ENCODE measurements around the gene ANLN. TPM values are rescaled to one million over a fixed set of nuclear protein-coding genes. Genes with fewer than 3 reads are reported as not detected.
A peak's percentile ranks its signal among the peaks of the same experiment; 100 is the strongest.

ANLN gene
- total RNA-seq, 1 experiment from 2014 or later: 50.2 TPM

GRCh38 chr7:36409180-36409579 is 19.5 kb downstream of the ANLN start:
- DNase-seq (ENCODE audit: low spot score): no peak

DNA sequence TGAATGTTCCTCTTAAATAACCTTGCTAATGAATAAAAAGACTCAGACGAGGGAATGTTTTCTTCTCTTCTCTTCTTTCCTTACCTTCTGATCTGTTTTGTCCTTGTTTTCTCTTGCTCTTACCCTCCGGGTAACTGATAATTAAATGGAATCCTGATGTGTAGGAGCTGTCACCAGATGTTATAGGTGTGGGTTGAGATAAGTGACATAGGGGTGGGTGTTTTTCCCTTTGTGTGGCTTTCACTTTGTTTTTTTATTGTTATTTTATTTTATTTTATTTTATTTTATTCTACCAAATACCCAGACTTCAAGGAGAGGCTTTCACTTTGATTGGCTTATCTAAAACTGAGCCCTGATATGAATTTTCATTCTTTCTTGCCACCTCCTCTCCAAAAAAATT is 25.5 kb downstream of the ANLN start:
- no peak for DNase-seq (ENCODE audit: low spot score)

- DNase-seq (ENCODE audit: low spot score): no peak
These were observed 26.6 kb downstream of the ANLN start for GRCh38 chr7:36416251-36416650.

DNA sequence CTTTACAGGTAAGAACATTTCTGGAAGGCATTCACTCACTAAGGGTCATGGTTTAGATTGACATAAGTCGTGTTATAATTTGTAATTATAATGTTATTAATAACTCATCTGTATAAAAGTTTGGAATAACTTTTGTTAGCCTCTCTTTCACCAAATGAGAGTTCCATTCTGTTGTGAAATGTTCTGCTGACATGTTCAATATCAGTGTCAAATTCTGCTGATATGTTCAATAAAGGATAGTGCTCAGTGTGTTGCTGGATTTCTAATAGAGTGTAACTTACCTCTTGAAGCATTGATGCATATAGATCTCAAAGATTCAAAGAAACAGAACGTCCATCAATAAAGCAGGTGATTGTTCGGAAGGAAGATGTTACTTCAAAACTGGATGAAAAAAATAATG is 30.6 kb downstream of the ANLN start:
- no peak for DNase-seq (ENCODE audit: low spot score)

DNA sequence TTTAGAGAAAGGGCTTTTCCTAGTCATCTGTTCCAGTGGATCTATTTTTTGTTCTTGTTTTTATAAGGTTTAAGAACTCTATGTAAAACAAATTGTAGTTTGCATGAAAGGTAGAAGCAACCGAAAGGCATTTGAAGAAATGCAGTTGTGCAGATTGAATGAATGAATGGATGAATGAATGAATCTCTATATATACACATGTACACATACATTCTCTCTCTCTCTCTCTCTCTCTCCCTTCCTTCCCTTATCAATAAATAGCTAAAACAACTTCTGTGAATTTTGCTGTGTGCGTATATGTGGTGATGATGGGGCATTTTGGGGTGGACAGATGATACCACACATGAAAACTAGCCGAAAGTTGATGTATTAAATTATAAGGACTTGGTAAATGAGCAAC is 32.4 kb downstream of the ANLN start:
- DNase-seq (ENCODE audit: low spot score): no peak

DNA sequence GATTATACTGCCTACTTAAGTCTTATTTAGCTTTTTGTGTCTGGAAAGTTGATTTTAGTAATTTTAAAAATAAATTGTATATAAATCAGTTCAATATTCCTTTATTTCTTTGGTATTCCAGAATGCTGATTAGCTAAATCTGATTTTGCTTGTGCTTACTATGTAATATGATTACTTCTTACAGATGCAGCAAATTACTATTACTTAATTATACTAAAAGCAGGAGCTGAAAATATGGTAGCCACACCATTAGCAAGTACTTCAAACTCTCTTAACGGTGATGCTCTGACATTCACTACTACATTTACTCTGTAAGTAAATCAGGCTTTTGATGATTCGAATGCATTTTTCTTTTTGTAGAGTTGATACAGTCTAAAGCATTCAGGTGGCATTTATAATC is 34.0 kb downstream of the ANLN start:
- no peak for DNase-seq (ENCODE audit: low spot score)

DNA sequence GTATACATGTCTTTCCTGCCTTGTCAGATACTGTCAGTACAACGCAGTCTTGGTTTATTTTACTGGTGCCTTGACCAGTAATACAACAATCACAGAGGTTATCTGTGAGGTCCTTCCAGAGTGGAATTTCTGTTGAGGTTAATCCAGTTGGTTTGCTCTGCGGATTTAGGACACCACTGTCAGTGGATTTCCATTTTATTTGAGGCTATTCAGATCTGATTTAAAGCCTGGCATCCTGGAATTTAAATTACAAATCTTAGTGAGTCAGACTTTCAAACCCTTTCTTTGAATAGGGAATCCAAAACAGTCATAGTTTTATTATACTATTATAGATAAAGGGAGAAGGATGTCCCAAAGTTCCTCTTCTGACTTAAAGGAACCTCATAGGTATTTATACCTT is 40.5 kb downstream of the ANLN start:
- no peak for DNase-seq (ENCODE audit: low spot score)

DNA sequence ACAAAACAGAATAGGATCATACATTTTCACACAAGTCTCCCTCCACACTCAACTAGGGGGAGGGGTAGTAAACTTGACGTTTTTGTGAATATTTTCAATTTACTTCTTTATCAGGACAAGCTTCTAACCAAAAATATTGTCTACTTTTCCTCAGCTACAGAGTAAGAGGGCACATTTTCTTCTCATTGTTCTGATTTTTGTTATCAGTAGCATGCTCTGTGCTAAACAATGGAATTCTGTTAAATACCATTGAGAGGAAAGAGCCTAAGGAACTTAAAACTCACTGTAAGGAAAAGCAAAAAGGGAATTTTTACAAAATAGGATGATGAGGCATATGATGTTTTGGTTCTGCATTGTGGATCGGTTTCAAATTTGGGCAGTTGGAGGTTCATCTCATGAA is 41.2 kb downstream of the ANLN start:
- DNase-seq (ENCODE audit: low spot score): no peak

DNA sequence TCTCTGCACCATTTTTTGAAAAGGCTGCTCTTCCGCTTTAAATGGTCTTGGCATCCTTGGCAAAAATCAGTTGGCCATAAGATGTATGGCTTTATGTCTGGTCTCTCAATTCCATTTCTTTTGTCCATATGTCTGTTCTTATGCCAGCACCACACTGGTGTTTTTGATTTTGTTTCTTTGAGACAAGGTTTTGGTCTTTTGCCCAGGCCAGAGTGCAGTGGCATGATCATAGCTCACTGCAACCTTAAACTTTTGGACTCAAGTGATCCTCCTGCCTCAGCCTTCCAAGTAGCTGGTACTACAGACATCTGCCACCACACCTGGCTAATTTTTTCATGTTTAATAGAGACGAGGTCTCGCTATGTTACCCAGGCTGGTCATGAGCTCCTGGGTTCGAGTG is 48.5 kb downstream of the ANLN start:
- DNase-seq (ENCODE audit: low spot score): no peak

DNA sequence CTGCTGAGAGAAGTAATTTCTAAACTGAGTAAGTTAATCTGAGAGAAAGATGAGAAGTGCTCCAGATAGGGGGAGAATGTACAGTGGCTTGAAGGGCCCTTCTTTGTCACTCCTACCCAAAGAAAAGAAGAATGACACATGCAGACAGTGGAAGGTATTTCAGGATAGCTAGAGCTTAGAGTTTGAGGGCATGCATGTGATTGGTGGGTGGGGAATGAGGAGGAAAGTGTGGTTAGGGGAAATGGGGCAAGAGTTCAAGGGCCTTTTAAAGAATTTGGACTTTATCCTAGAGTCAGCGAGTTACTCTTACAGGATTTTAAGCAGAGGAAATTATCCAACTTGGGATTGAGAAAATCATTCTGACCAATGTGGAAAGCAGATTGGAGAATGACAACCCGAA is 50.0 kb downstream of the ANLN start:
- DNase-seq (ENCODE audit: low spot score): no peak

DNA sequence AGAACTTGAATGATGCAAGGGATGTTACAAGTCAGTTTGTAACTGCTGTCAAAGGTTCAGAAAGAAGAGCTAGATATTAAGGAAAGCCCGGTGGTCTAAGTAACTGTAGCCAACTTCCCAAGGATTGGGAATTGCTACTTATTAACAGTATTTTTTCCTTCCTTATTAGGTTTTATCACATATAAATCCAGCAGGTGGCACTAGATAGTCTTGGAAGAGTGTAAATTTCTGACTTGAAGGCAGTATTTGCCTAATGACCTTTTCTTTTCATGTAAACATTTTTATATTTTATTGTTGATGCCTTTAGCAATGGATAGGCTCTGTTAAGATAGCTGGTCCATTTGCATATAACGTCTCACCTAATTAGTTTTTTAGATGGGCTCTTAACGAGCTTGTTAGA is 51.2 kb downstream of the ANLN start:
- DNase-seq (ENCODE audit: low spot score): peak; percentile 40

- no peak for DNase-seq (ENCODE audit: low spot score)
These were observed 51.8 kb downstream of the ANLN start for GRCh38 chr7:36441344-36442022.

DNA sequence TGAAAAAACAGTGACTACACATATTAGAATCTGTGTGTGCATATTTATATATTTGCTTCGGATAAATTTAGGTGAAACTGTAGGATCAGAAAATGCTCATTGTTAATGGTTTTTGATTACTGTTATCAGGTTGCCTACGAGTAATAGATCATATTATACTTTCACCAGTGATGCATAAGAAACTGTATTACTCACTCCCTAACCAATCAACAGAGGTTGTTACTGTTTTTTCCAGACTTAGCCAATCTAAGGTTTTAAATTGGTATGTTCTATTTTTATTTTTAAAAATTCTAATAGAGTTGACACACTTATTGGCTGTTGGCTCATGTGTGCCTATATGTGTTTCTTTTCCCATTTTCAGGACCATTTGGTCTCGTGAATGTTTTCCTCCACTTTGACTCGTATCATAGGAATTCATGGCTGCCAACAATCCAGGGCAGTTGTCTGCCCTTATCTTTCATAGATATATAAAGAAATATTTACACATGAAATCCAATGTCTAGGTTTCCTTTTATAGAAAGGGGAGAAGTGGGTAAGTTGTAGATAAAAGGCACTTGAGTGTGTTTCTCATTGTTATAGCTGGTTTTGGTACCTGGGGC is 59.2 kb downstream of the ANLN start:
- no peak for DNase-seq (ENCODE audit: low spot score)

DNA sequence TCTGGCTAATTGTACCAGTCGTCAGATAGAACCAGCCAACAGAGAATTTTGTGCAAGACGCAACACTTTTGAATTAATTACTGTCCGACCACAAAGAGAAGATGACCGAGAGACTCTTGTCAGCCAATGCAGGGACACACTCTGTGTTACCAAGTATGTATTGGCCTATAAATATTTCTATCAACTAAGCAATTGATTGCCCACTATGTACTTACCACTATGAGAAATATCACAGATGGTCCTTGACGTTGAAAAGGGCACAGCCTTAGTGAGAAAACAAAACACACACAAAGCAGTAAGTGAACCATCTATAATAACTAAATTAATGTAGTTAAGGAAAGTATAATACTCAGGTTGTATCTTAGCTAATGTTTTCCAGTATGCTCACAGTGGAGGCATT is 60.0 kb downstream of the ANLN start:
- no peak for DNase-seq (ENCODE audit: low spot score)

- no peak for DNase-seq (ENCODE audit: low spot score)
These were observed 64.1 kb downstream of the ANLN start for GRCh38 chr7:36453769-36454168.

GRCh38 chr7:36455646-36456045 is 66.0 kb downstream of the ANLN start:
- DNase-seq (ENCODE audit: low spot score): no peak

GRCh38 chr7:36456138-36456537 is 66.5 kb downstream of the ANLN start:
- no peak for DNase-seq (ENCODE audit: low spot score)

GRCh38 chr7:36456548-36456947 is 66.9 kb downstream of the ANLN start:
- DNase-seq (ENCODE audit: low spot score): no peak

- no peak for DNase-seq (ENCODE audit: low spot score)
These were observed 69.7 kb downstream of the ANLN start for GRCh38 chr7:36459236-36459960.

- DNase-seq (ENCODE audit: low spot score): no peak
These were observed 71.3 kb downstream of the ANLN start for GRCh38 chr7:36460811-36461429.

GRCh38 chr7:36462551-36463137 is 73.0 kb downstream of the ANLN start:
- no peak for DNase-seq (ENCODE audit: low spot score)

- no peak for DNase-seq (ENCODE audit: low spot score)
These were observed 74.6 kb downstream of the ANLN start for GRCh38 chr7:36464271-36464670.

All from HT-29 (cell line).